M059J (cell line): Measurements from ENCODE around the gene HSPD1. TPM values are rescaled to one million over a fixed set of nuclear protein-coding genes. Genes with fewer than 3 reads are reported as not detected.

Experiments used
- DNase-seq: peaks from one replicate; pipeline ENCODE4 v3.0.0-alpha.2; 2012; ENCODE audit warnings: low read depth
- total RNA-seq: library from RNA; depleted of rRNA; stranded (reverse); fragments of >200 nt; shearing (Covaris generic); gene quantifications from 2 replicates; pipeline ENCODE4 v1.2.3, GENCODE V29; 2014; rRNA removed

Gene HSPD1
- total RNA-seq, 1 experiment from 2014 or later = 237 TPM

GRCh38 chr2:197437380-197437779 lies 62.3 kb downstream of the HSPD1 start:
- DNase-seq = no peak

Other genes with a start within 250 kb of the HSPD1 start
- 6.0 and 10.3 TPM in 2 replicates for gene ANKRD44, start 189.1 kb downstream of the HSPD1 start, total RNA-seq
- 183 and 287 TPM in 2 replicates for gene SF3B1, start 64.8 kb downstream of the HSPD1 start, total RNA-seq
- 40.5 and 55.0 TPM in 2 replicates for gene COQ10B, start 46.3 kb downstream of the HSPD1 start, total RNA-seq
- 258 and 448 TPM in 2 replicates for gene HSPE1, start 539 bp upstream of the HSPD1 start, total RNA-seq
- 31.2 and 51.0 TPM in 2 replicates for gene MOB4, start 16.2 kb upstream of the HSPD1 start, total RNA-seq
- 0.10 TPM in 1 of 2 replicates, not detected in the other for gene RFTN2, start 175.7 kb upstream of the HSPD1 start, total RNA-seq
- gene MARS2, start 205.5 kb upstream of the HSPD1 start, total RNA-seq = 2.9 and 3.4 TPM in 2 replicates